A549 treated with Hydrocortisone at 1 μM for 4 hours (cell line): ENCODE results near the gene ZNF625. TPM values are rescaled to one million over a fixed set of nuclear protein-coding genes. Genes with fewer than 3 reads are reported as not detected.

Source experiments
- total RNA-seq: library from RNA; stranded (reverse); fragments of 200-300 nt; extraction: Qiagen RNA extraction; gene quantifications from 5 replicates; pipeline ENCODE4 v1.2.3, GENCODE V29; 2022

The ZNF625 gene
- not detected in 5 replicates for total RNA-seq

GRCh38 chr19:12156223-12157058 is at the start of gene ZNF625:
Gene ZNF625, minus strand, starts transcription at chr19:12156734. Its CDS starts 176 bp downstream, at chr19:12156558.

GRCh38 chr19:12162882-12163806 is 6.6 kb upstream of the ZNF625 start, which contains the start of gene ZNF136:
Gene ZNF136, plus strand, starts transcription at chr19:12163096. Its CDS starts 108 bp downstream, at chr19:12163204.

GRCh38 chr19:12139885-12140544 is 16.5 kb downstream of the ZNF625 start, which contains the start of gene ZNF20:
Gene ZNF20, minus strand, starts transcription at chr19:12140350. Its CDS starts 168 bp downstream, at chr19:12140182.

Other genes starting within 250 kb of the ZNF625 start
- gene ZNF700, start 231.6 kb downstream of the ZNF625 start, total RNA-seq: 0.20 to 0.33 TPM (median 0.29 TPM) in 5 replicates
- gene ZNF763, start 191.7 kb downstream of the ZNF625 start, total RNA-seq: not detected in 5 replicates
- gene ZNF433, start 121.1 kb downstream of the ZNF625 start, total RNA-seq: not detected in 5 replicates
- not detected in 5 replicates for gene ZNF878, start 103.8 kb downstream of the ZNF625 start, total RNA-seq
- gene ZNF844, start 92.0 kb downstream of the ZNF625 start, total RNA-seq: not detected in 5 replicates
- 0.08 to 0.44 TPM (median 0.20 TPM) in 4 of 5 replicates, not detected in the other for gene ZNF20, start 16.4 kb downstream of the ZNF625 start, total RNA-seq
- gene ZNF136, start 6.4 kb upstream of the ZNF625 start, total RNA-seq: 1.4 to 2.9 TPM (median 1.4 TPM) in 5 replicates
- gene ZNF44, start 138.1 kb upstream of the ZNF625 start, total RNA-seq: 0.54 to 1.4 TPM (median 0.89 TPM) in 5 replicates
- not detected in 5 replicates for gene ZNF563, start 176.9 kb upstream of the ZNF625 start, total RNA-seq
- not detected in 5 replicates for gene ZNF442, start 208.9 kb upstream of the ZNF625 start, total RNA-seq
- gene ZNF799, start 244.5 kb upstream of the ZNF625 start, total RNA-seq: 1.3 to 2.0 TPM (median 1.4 TPM) in 5 replicates